Pancreas (tissue), 10 donors: ENCODE data around the gene HOXD4. TPM values are rescaled to one million over a fixed set of nuclear protein-coding genes. Genes with fewer than 3 reads are reported as not detected.

Experiments
- ATAC-seq, 4 donors: fragments of 200-7000 bp; cut with Tn5 transposase; one replicate each; pipeline versions ENCODE4 v1.8.0 to v1.9.1; 2020; ENCODE audit warnings: mild to moderate bottlenecking in 4 of 4, moderate library complexity in 4 of 4
- DNase-seq, 6 donors: peaks; one replicate each; pipeline ENCODE4 v3.0.0-alpha.2; 2020
- FAIRE-seq: peaks from 2 replicates; lab custom pipeline; 2012; peaks lifted over from hg19 to GRCh38; lab: Jason Lieb, UNC
- H3K27ac ChIP-seq, 4 donors: fragments of 200-600 bp; sonication (generic); 1 replicate in 3 of 4; 2 replicates in 1 of 4; pipeline versions ENCODE4 v1.5.0 to v1.8.0; 2020
- H3K27me3 ChIP-seq, 4 donors: fragments of 200-600 bp; one replicate each; pipeline ENCODE4 v1.8.0; 2021
- H3K36me3 ChIP-seq, 3 donors: fragments of 200-600 bp; sonication (generic) in 1 of 3; one replicate each; pipeline versions ENCODE4 v1.5.0 to v1.8.0; 2020 to 2021
- H3K4me1 ChIP-seq, 3 donors: fragments of 200-600 bp; one replicate each; pipeline ENCODE4 v1.8.0; 2021
- H3K4me3 ChIP-seq, 4 donors: fragments of 200-600 bp; sonication (generic) in 2 of 4; one replicate each; pipeline versions ENCODE4 v1.5.0 to v1.8.0; 2020 to 2021
- H3K9me3 ChIP-seq, 4 donors: fragments of 200-600 bp; one replicate each; pipeline ENCODE4 v1.8.0; 2021
- WGBS, 2 donors: extraction: QIAGEN DNeasy Blood & Tissue Kit; methylation state at CpG; one replicate each; pipeline ENCODE4 v1.1.7; 2013; 5-methylcytosine and 5-hydroxymethylcytosine counted together
- intact Hi-C, 3 donors: fragments of 100-400 bp; cut with DNase I; formaldehyde crosslinking; loops; one replicate each; pipeline versions ENCODE4 v1.11.1 to v1.14.2; 2022
- polyA plus RNA-seq, 2 donors: library from polyadenylated mRNA; stranded (reverse); fragments of 200-250 nt; gene quantifications; one replicate each; pipeline ENCODE4 v1.2.3, GENCODE V29; 2013
- total RNA-seq, 6 donors: library from RNA; stranded (reverse); fragmentation: NEBNext Ultra II Directional in 4 of 6; extraction: Animal tissue kit (Norgen Biotek cat#: 25700) in 4 of 6; gene quantifications; one replicate each; pipeline versions ENCODE4 v1.2.1 to v1.2.4, GENCODE V29; 2021 to 2023
- TF ChIP-seq, protein P1 (sequence below), 4 donors: fragments of 200-600 bp; sonication (generic) in 3 of 4; IDR thresholded peaks; one replicate each; pipeline versions ENCODE4 v1.5.0 to v1.8.0; 2021; ENCODE audit warnings: antibody characterized with exemption in 4 of 4
- donor health status: healthy with polysubstance abuse.
- donor health status: DM: no; HTN: no; CAD: no; lungs with moderate emphysema.
- donor health status: DM: no; HTN: no; CAD: no.
- donor health status: control.
- donor health status: control.
- donor health status: Bipolar disorder and iron deficiency.
- donor health status: DM: yes; HTN: yes; CAD: no.
- donor health status: DM: no; HTN: no; CAD: no.
- donor health status: DM: no; HTN: no; CAD: no.
- donor health status: DM: yes; HTN: yes; CAD: no.

Gene HOXD4
- total and polyA plus RNA-seq, 8 donors, result 0.13 to 1.8 (median 0.31) TPM; not detected in 2

DNA sequence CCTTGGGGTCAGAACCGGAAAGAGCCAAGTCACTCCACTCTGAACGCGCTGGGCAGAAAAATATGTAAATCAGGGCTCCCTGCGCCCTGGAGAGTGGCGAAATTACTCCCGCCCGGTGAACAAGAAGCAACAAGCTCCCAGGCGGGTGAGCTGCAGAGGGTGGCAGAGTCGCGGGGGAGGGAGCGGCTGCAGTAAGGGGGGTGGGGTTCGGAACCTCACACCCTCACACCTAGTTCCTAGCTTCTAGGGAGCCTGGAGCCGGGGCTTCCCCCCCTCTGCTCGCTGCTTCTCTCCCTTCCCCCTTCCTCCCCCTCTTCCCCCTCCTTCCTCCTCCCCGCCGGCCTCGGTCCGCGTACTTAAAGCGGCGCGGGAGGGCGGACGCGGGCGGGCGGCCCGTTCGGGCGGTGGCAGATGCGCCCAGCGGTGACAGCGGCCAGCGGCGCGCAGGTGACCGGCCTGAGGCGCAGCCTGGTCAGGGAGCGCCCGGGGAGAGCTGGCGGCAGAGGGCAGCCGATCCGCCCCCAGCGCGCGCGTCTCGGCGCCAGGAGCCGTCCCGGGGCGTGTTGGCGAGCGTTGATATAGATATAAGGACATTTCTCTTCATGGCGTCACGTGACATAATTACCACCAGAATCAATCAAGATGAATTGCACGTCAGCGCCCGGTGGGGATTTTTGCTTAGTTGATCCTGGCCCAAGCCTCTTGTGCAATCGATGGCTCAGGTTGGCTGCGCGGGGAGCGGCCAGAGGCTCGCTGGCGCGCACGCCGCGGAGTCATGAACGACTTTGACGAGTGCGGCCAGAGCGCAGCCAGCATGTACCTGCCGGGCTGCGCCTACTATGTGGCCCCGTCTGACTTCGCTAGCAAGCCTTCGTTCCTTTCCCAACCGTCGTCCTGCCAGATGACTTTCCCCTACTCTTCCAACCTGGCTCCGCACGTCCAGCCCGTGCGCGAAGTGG, 44.5 kb upstream of the HOXD4 start, which contains the start of gene HOXD11:
TSS of gene HOXD11 (plus strand) at position 700 of the 959 bp plus-strand sequence. CDS start at position 776, 76 bp downstream.
- Histone ChIP-seq H3K27ac (no peak within 1 kb of the TSS), H3K27me3 (peaks cover 10 to 81% (median 32%) of the 10 kb centered on the region in 4 donors), H3K4me1 (peaks cover 0 to 4% (median 0%) of the 10 kb centered on the region in 3 donors), H3K9me3 (no peaks in the 10 kb centered on the region), H3K36me3 (no peaks in the 10 kb centered on the region), H3K4me3 (peak within 1 kb of the TSS in 1 of 4 donors; percentile 23)
- no peak for FAIRE-seq
- DNase-seq, result no peak
- peak in 3 of 4 donors; percentile 44 to 64 (median 53) for ATAC-seq
- intact Hi-C loops, result loop anchor here in 1 of 3 donors (10.0 kb wide), 1 partner anchor 752 kb away; no protein-coding TSS in a partner anchor
- 3% methylated on average over 62 to 85 of the region's 85 CpGs for WGBS, 2 donors
- TF ChIP-seq, protein P1, sequence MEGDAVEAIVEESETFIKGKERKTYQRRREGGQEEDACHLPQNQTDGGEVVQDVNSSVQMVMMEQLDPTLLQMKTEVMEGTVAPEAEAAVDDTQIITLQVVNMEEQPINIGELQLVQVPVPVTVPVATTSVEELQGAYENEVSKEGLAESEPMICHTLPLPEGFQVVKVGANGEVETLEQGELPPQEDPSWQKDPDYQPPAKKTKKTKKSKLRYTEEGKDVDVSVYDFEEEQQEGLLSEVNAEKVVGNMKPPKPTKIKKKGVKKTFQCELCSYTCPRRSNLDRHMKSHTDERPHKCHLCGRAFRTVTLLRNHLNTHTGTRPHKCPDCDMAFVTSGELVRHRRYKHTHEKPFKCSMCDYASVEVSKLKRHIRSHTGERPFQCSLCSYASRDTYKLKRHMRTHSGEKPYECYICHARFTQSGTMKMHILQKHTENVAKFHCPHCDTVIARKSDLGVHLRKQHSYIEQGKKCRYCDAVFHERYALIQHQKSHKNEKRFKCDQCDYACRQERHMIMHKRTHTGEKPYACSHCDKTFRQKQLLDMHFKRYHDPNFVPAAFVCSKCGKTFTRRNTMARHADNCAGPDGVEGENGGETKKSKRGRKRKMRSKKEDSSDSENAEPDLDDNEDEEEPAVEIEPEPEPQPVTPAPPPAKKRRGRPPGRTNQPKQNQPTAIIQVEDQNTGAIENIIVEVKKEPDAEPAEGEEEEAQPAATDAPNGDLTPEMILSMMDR (IDR thresholded peaks at IDR 0.05), result no peak

DNA sequence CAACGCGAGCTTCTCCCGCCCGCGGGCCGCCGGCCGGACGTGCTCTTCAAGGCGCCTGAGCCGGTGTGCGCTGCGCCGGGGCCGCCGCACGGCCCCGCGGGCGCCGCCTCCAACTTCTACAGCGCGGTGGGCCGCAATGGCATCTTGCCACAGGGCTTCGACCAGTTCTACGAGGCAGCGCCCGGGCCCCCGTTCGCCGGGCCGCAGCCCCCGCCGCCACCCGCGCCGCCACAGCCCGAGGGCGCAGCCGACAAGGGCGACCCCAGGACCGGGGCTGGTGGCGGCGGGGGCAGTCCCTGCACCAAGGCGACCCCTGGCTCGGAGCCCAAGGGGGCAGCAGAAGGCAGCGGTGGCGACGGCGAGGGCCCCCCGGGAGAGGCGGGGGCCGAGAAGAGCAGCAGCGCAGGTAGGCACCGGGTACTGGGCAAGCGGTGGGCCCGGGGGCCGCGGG, 43.6 kb upstream of the HOXD4 start:
- intact Hi-C loops, result loop anchor here in 1 of 3 donors (10.0 kb wide), 1 partner anchor 753 kb away; no protein-coding TSS in a partner anchor
- no peaks in the 10 kb centered on the region for H3K36me3 ChIP-seq
- peaks cover 0 to 4% (median 0%) of the 10 kb centered on the region in 3 donors for H3K4me1 ChIP-seq
- no peak overlapping the region for H3K27ac ChIP-seq
- H3K27me3 ChIP-seq, result peaks cover 9 to 82% (median 27%) of the 10 kb centered on the region in 4 donors
- 3% methylated on average over 46 to 59 of the region's 59 CpGs for WGBS, 2 donors
- ATAC-seq (no peak), DNase-seq (peak in 1 of 6 donors; percentile 67), FAIRE-seq (no peak)
- no peaks in the 10 kb centered on the region for H3K9me3 ChIP-seq
- TF ChIP-seq, protein P1 (IDR thresholded peaks at IDR 0.05), result no peak
- no peak overlapping the region for H3K4me3 ChIP-seq

DNA sequence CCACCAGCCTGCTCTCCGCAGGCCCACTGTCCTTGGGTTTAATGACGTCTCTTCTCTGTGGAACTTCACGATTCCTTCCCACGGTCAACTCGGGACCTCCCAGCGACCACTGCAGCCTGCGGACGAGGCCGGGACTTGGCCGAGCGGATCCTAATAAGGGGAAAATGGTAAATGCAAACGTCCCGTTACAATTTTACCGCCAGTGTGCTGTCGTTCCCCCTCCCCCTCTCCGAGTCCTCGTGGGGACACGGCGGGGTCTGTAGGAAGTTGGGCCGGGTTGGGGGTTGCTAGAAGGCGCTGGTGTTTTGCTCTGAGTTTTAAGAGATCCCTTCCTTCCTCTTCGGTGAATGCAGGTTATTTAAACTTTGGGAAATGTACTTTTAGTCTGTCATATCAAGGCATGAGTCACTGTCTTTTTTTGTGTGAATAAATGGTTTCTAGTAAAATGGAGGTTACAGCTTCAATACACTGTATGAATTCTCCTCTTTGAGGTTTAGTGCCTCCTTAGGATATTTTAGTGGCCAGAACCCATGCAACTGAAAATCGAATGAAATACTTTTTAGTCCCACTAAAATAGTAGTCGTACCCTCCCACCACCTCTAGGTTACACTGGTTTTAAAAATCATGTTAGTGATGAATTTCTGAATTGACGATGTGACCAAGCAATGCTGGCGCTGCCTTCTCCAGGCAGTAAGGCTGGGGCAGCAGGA, 42.0 kb upstream of the HOXD4 start:
- Histone ChIP-seq H3K4me3 (no peak overlapping the region), H3K36me3 (no peaks in the 10 kb centered on the region), H3K9me3 (no peaks in the 10 kb centered on the region), H3K27ac (no peak overlapping the region), H3K4me1 (peaks cover 0 to 3% (median 0%) of the 10 kb centered on the region in 3 donors), H3K27me3 (peaks cover 8 to 81% (median 23%) of the 10 kb centered on the region in 4 donors)
- 8% methylated on average over 26 of the region's 26 CpGs for WGBS, 2 donors
- no peak for FAIRE-seq
- no peak for DNase-seq
- intact Hi-C loops, result loop anchor here in 1 of 3 donors (10.0 kb wide), 1 partner anchor 755 kb away; no protein-coding TSS in a partner anchor
- TF ChIP-seq, protein P1 (IDR thresholded peaks at IDR 0.05), result no peak
- no peak for ATAC-seq

DNA sequence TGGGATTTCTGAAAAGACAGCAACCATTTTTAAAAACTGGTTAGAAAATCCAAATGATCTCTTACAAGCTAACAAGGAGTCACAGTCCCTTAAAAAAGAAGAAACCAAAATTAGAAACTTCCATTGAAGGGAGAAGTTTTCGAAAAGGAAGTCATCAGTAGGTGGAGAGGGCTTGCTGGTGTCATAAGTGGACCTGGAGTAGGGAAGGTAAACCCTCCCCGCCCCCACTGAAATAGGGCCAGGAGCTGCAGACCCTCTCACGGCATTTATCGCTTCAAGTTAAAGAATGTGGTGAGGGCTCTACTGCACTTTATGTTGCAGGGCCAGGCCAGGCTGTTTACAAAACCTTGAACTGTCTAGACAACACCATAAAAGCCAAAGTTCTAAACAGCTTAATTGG, 41.4 kb upstream of the HOXD4 start:
- H3K4me1 ChIP-seq, result no peaks in the 10 kb centered on the region
- H3K9me3 ChIP-seq, result no peaks in the 10 kb centered on the region
- H3K4me3 ChIP-seq, result no peak overlapping the region
- peaks cover 8 to 81% (median 23%) of the 10 kb centered on the region in 4 donors for H3K27me3 ChIP-seq
- WGBS, 2 donors, result 8 to 18% methylated on average over 4 of the region's 4 CpGs
- H3K36me3 ChIP-seq, result no peaks in the 10 kb centered on the region
- no peak overlapping the region for H3K27ac ChIP-seq
- no peak for DNase-seq
- TF ChIP-seq, protein P1 (IDR thresholded peaks at IDR 0.05), result no peak
- no peak for ATAC-seq
- FAIRE-seq, result no peak
- intact Hi-C loops, result loop anchor here in 1 of 3 donors (10.0 kb wide), 1 partner anchor 755 kb away; no protein-coding TSS in a partner anchor
